GM18511 (cell line): ENCODE results near the gene UBIAD1.
A peak's percentile ranks its signal among the peaks of the same experiment; 100 is the strongest.

ENCODE experiments used
- ATAC-seq: cut with Tn5 transposase; IDR thresholded peaks from one replicate; pipeline ENCODE4 v1.9.1; 2021; ENCODE audit warnings: mild to moderate bottlenecking, moderate library complexity; ENCODE audit not compliant: unreplicated experiment

Gene UBIAD1

GRCh38 chr1:11309385-11309784 is 36.4 kb downstream of the UBIAD1 start:
- no peak for ATAC-seq

- no peak for ATAC-seq
Measured at GRCh38 chr1:11311816-11312755, 39.1 kb downstream of the UBIAD1 start.

GRCh38 chr1:11314959-11315358 is 42.0 kb downstream of the UBIAD1 start:
- no peak for ATAC-seq

- ATAC-seq: no peak
Measured at GRCh38 chr1:11316701-11317100, 43.7 kb downstream of the UBIAD1 start.

- no peak for ATAC-seq
Measured at GRCh38 chr1:11318982-11319381, 46.0 kb downstream of the UBIAD1 start.

- no peak for ATAC-seq
Measured at GRCh38 chr1:11320153-11320936, 47.3 kb downstream of the UBIAD1 start.

GRCh38 chr1:11321656-11322491 is 48.9 kb downstream of the UBIAD1 start:
- ATAC-seq: no peak

- no peak for ATAC-seq
Measured at GRCh38 chr1:11324567-11325165, 51.7 kb downstream of the UBIAD1 start.

GRCh38 chr1:11326070-11326469 is 53.1 kb downstream of the UBIAD1 start:
- no peak for ATAC-seq

GRCh38 chr1:11328444-11328843 is 55.4 kb downstream of the UBIAD1 start:
- no peak for ATAC-seq

- no peak for ATAC-seq
Measured at GRCh38 chr1:11330411-11330810, 57.4 kb downstream of the UBIAD1 start.

- ATAC-seq: no peak
Measured at GRCh38 chr1:11331036-11331944, 58.3 kb downstream of the UBIAD1 start.

GRCh38 chr1:11331945-11332546 is 59.0 kb downstream of the UBIAD1 start:
- ATAC-seq: no peak

- ATAC-seq: no peak
Measured at GRCh38 chr1:11333631-11334030, 60.6 kb downstream of the UBIAD1 start.

- ATAC-seq: no peak
Measured at GRCh38 chr1:11334261-11334804, 61.3 kb downstream of the UBIAD1 start.

- no peak for ATAC-seq
Measured at GRCh38 chr1:11334821-11335220, 61.8 kb downstream of the UBIAD1 start.

GRCh38 chr1:11335417-11336056 is 62.5 kb downstream of the UBIAD1 start:
- peak; percentile 93 for ATAC-seq

- no peak for ATAC-seq
Measured at GRCh38 chr1:11337580-11338073, 64.6 kb downstream of the UBIAD1 start.
